WTC11 (cell line): ENCODE results near the gene COL9A1.

Experiments used
- AFF4 ChIP-seq: sonication (generic); formaldehyde crosslinking; IDR thresholded peaks from 2 replicates; pipeline ENCODE4 v1.8.1; 2023; ENCODE audit warnings: mild to moderate bottlenecking, missing genetic modification reagents, borderline replicate concordance
- ATF1 ChIP-seq: sonication (generic); formaldehyde crosslinking; IDR thresholded peaks from 2 replicates; pipeline ENCODE4 v1.8.1; 2023; ENCODE audit warnings: mild to moderate bottlenecking, moderate library complexity, missing genetic modification reagents
- ATF3 ChIP-seq: sonication (generic); formaldehyde crosslinking; conservative IDR thresholded peaks from 2 replicates; pipeline ENCODE4 v1.8.1; 2022; ENCODE audit warnings: mild to moderate bottlenecking, missing genetic modification reagents
- CREM ChIP-seq: sonication (generic); formaldehyde crosslinking; IDR thresholded peaks from 2 replicates; pipeline ENCODE4 v1.8.1; 2022; ENCODE audit warnings: mild to moderate bottlenecking, missing genetic modification reagents, moderate library complexity
- CTCF ChIP-seq: fragments of 200-600 bp; IDR thresholded peaks from 2 replicates; pipeline ENCODE4 v1.8.0; 2022; ENCODE audit warnings: antibody characterized with exemption
- FOXP1 ChIP-seq: sonication (generic); formaldehyde crosslinking; IDR thresholded peaks from 2 replicates; pipeline ENCODE4 v1.8.0; 2022; ENCODE audit warnings: missing genetic modification reagents, mild to moderate bottlenecking, moderate library complexity, borderline replicate concordance
- HMGA2 ChIP-seq: fragments of 250-450 bp; sonication (Bioruptor Pico); IDR thresholded peaks from 2 replicates; pipeline ENCODE4 v1.4.0; 2021; ENCODE audit warnings: mild to moderate bottlenecking, moderate library complexity
- JUN ChIP-seq: sonication (generic); formaldehyde crosslinking; IDR thresholded peaks from 2 replicates; pipeline ENCODE4 v1.8.0; 2023; ENCODE audit warnings: mild to moderate bottlenecking, missing genetic modification reagents
- NFATC4 ChIP-seq: fragments of 250-450 bp; sonication (Bioruptor Pico); IDR thresholded peaks from 2 replicates; pipeline ENCODE4 v1.9.0; 2021; ENCODE audit warnings: mild to moderate bottlenecking
- SMAD3 ChIP-seq: sonication (generic); formaldehyde crosslinking; IDR thresholded peaks from 2 replicates; pipeline ENCODE4 v1.8.0; 2022; ENCODE audit warnings: missing genetic modification reagents, mild to moderate bottlenecking, borderline replicate concordance
- SP1 ChIP-seq: sonication (generic); formaldehyde crosslinking; conservative IDR thresholded peaks from 2 replicates; pipeline ENCODE4 v1.8.1; 2022; ENCODE audit warnings: missing genetic modification reagents
- TCF7 ChIP-seq: sonication (generic); formaldehyde crosslinking; IDR thresholded peaks from 2 replicates; pipeline ENCODE4 v1.8.0; 2022; ENCODE audit warnings: mild to moderate bottlenecking, low read depth, missing genetic modification reagents, moderate library complexity
- USF2 ChIP-seq: sonication (generic); formaldehyde crosslinking; IDR thresholded peaks from 2 replicates; pipeline ENCODE4 v1.8.1; 2023; ENCODE audit warnings: mild to moderate bottlenecking, missing genetic modification reagents, moderate library complexity
- ZNF121 ChIP-seq: sonication (generic); formaldehyde crosslinking; IDR thresholded peaks from 2 replicates; pipeline ENCODE4 v1.8.0; 2023; ENCODE audit warnings: missing genetic modification reagents

GRCh38 chr6:70219943-70220613, 82.8 kb downstream of the COL9A1 start:
- TF ChIP-seq CTCF (no peak), SP1 (no peak), SMAD3 (CRISPR knock-in tag) (no peak), ATF1 (CRISPR knock-in tag) (no peak), USF2 (CRISPR knock-in tag) (no peak), TCF7 (CRISPR knock-in tag) (no peak), JUN (no peak), NFATC4 (no peak), HMGA2 (CRISPR knock-in tag) (no peak), AFF4 (CRISPR knock-in tag) (no peak), ATF3 (CRISPR knock-in tag) (no peak), CREM (CRISPR knock-in tag) (no peak), ZNF121 (CRISPR knock-in tag) (no peak), FOXP1 (no peak)
